K562 (cell line): ENCODE results near the gene ATP6V1F. TPM values are rescaled to one million over a fixed set of nuclear protein-coding genes. Genes with fewer than 3 reads are reported as not detected.

Experiments used
- ATAC-seq: fragments of 200-7000 bp; cut with Tn5 transposase; 3 replicates; pipeline ENCODE4 v1.9.1; 2020; ENCODE audit warnings: moderate library complexity
- BruUV-seq: library from RNA; stranded (reverse); fragments of 400-500 nt; replicated peaks from 2 replicates; lab custom pipeline; 2021; lab: Mats Ljungman, UMichigan
- CTCF ChIA-PET: fragments of 300-600 bp; formaldehyde crosslinking; extraction: SDS; loops from one replicate; lab custom pipeline; 2021; ENCODE audit warnings: low intra/inter-chr PET ratio; lab: Yijun Ruan, JAX
- POLR2A ChIA-PET: fragments of 300-600, 350-650 bp; sonication (Branson Sonifier 250); formaldehyde crosslinking; extraction: SDS; loops from one replicate; lab custom pipeline; 2021; ENCODE audit warnings: antibody characterized with exemption, inconsistent platforms; lab: Yijun Ruan, JAX
- DNase-seq, 4 experiments: peaks; one replicate each; pipeline versions ENCODE4 v3.0.0 to v3.0.0-alpha.2; 2011 to 2018; ENCODE audit warnings: low spot score in 3 of 4, mixed read lengths in 3 of 4; ENCODE audit errors: extremely low read depth in 1 of 4
- FAIRE-seq: peaks from 2 replicates; lab custom pipeline; 2011; peaks lifted over from hg19 to GRCh38; lab: Jason Lieb, UNC
- H2AFZ ChIP-seq: 2 replicates; pipeline ENCODE4 v1.6.0; 2011; ENCODE audit warnings: low read depth, low read length, control low read depth, inconsistent platforms
- H3K27ac ChIP-seq: fragments of 200-600 bp; 3 replicates; pipeline ENCODE4 v1.8.0; 2011; ENCODE audit warnings: low read depth, mild to moderate bottlenecking, control low read depth, inconsistent platforms, low read length, moderate library complexity, mixed read lengths; ENCODE audit errors: extremely low read depth
- H3K27me3 ChIP-seq, 2 experiments: fragments of 300-600 bp in 1 of 2; 2 replicates in 1 of 2; 3 replicates in 1 of 2; pipeline versions ENCODE4 v1.6.0 to v1.8.0; 2011; ENCODE audit warnings: inconsistent platforms in 2 of 2, low read length in 2 of 2, mild to moderate bottlenecking in 1 of 2, mixed read lengths in 1 of 2, moderate library complexity in 1 of 2; ENCODE audit not compliant: control insufficient read depth in 2 of 2, insufficient read depth in 2 of 2
- H3K36me3 ChIP-seq: fragments of 300-600 bp; 3 replicates; pipeline ENCODE4 v1.8.0; 2011; ENCODE audit warnings: mild to moderate bottlenecking, low read length, inconsistent platforms; ENCODE audit not compliant: control insufficient read depth, insufficient read depth
- H3K4me1 ChIP-seq, 2 experiments: fragments of 200-600 bp in 1 of 2; replicated peaks in 1 of 2; 2 replicates in 1 of 2; 3 replicates in 1 of 2; pipeline versions ENCODE4 v1.5.1 to v1.8.0; 2011; ENCODE audit warnings: inconsistent platforms in 2 of 2, low read length in 2 of 2, mild to moderate bottlenecking in 1 of 2, mixed read lengths in 1 of 2, moderate library complexity in 1 of 2; ENCODE audit not compliant: control insufficient read depth in 2 of 2, insufficient read depth in 2 of 2
- H3K4me2 ChIP-seq: 2 replicates; pipeline ENCODE4 v1.6.1; 2011; ENCODE audit warnings: low read length, control low read depth, inconsistent platforms, mixed read lengths; ENCODE audit not compliant: insufficient read depth
- H3K4me3 ChIP-seq: fragments of 200-600 bp; sonication (generic), shearing (Covaris generic); 2 replicates; pipeline ENCODE4 v1.5.1; 2016; ENCODE audit warnings: control low read depth, inconsistent platforms
- H3K79me2 ChIP-seq: fragments of 200-600 bp; 3 replicates; pipeline ENCODE4 v1.8.0; 2011; ENCODE audit warnings: low read length, inconsistent platforms; ENCODE audit not compliant: control insufficient read depth, insufficient read depth
- H3K9ac ChIP-seq, 2 experiments: 2 replicates each; pipeline versions ENCODE4 v1.6.0 to v1.6.1; 2011; ENCODE audit warnings: low read depth in 2 of 2, low read length in 2 of 2, control low read depth in 1 of 2, inconsistent platforms in 1 of 2, mild to moderate bottlenecking in 1 of 2, mixed read lengths in 1 of 2; ENCODE audit not compliant: insufficient read depth in 1 of 2
- H3K9me1 ChIP-seq: one replicate; pipeline ENCODE4 v1.6.0; 2011; ENCODE audit warnings: inconsistent platforms, mild to moderate bottlenecking, low read length, moderate library complexity; ENCODE audit not compliant: control insufficient read depth, insufficient read depth
- H3K9me3 ChIP-seq: replicated peaks from 2 replicates; pipeline ENCODE4 v1.5.1; 2011; ENCODE audit warnings: low read depth, low read length, inconsistent platforms; ENCODE audit not compliant: control insufficient read depth, insufficient read depth
- H4K20me1 ChIP-seq: replicated peaks from 2 replicates; pipeline ENCODE4 v1.6.1; 2011; ENCODE audit warnings: low read length, inconsistent platforms, mixed read lengths; ENCODE audit not compliant: control insufficient read depth, insufficient read depth
- E2F6 ChIP-seq, 2 experiments: IDR thresholded peaks; 2 replicates each; pipeline ENCODE4 v1.6.1; 2011; ENCODE audit warnings: borderline replicate concordance in 1 of 2, control low read depth in 1 of 2, low read depth in 1 of 2, low read length in 1 of 2, mild to moderate bottlenecking in 1 of 2, mixed read lengths in 1 of 2, moderate library complexity in 1 of 2; ENCODE audit not compliant: insufficient read depth in 1 of 2, insufficient read length in 1 of 2, poor library complexity in 1 of 2, severe bottlenecking in 1 of 2; ENCODE audit errors: extremely low read depth in 1 of 2
- ETS1 ChIP-seq: conservative IDR thresholded peaks from 2 replicates; pipeline ENCODE4 v1.6.1; 2011; ENCODE audit warnings: low read depth, mild to moderate bottlenecking, low read length; ENCODE audit not compliant: control insufficient read depth
- MEIS2 ChIP-seq: fragments of 450-650 bp; IDR thresholded peaks from 2 replicates; pipeline ENCODE4 v1.6.1; 2014; ENCODE audit warnings: mild to moderate bottlenecking; ENCODE audit not compliant: partially characterized antibody
- NCOA6 ChIP-seq: fragments of 450-650 bp; IDR thresholded peaks from 2 replicates; pipeline ENCODE4 v1.6.1; 2017; ENCODE audit warnings: mild to moderate bottlenecking
- PCBP1 ChIP-seq: fragments of 200-400 bp; formaldehyde crosslinking; IDR thresholded peaks from 2 replicates; pipeline ENCODE4 v1.6.1; 2018; ENCODE audit warnings: mild to moderate bottlenecking, low read depth, low read length; ENCODE audit not compliant: poor library complexity, severe bottlenecking
- TGIF2 ChIP-seq: sonication (generic); formaldehyde crosslinking; IDR thresholded peaks from 2 replicates; pipeline ENCODE4 v1.8.1; 2022; ENCODE audit warnings: mild to moderate bottlenecking, missing genetic modification reagents, moderate library complexity
- ZNF124 ChIP-seq: sonication (generic); formaldehyde crosslinking; IDR thresholded peaks from 2 replicates; pipeline ENCODE4 v1.8.1; 2022; ENCODE audit warnings: missing genetic modification reagents
- WGBS: fragments of 100-300 bp; shearing (Covaris generic); methylation state at CpG from one replicate; pipeline ENCODE4 v1.1.6; 2016; ENCODE audit warnings: low coverage, mixed read lengths; ENCODE audit not compliant: insufficient coverage; ENCODE audit errors: missing lambda C conversion rate; 5-methylcytosine and 5-hydroxymethylcytosine counted together
- in situ Hi-C: fragments of 300-500 bp; cut with MboI; formaldehyde crosslinking; loops from 4 replicates; pipeline ENCODE4 v1.15.0; 2018; ENCODE audit warnings: inconsistent platforms, mixed read lengths
- intact Hi-C: fragments of 100-400 bp; cut with micrococcal nuclease; formaldehyde crosslinking; loops from 2 replicates; pipeline ENCODE4 v1.14.2; 2022
- polyA plus RNA-seq, 8 experiments: library from polyadenylated mRNA; depleted of rRNA in 4 of 8; stranded (reverse) in 5 of 8; unstranded in 3 of 8; fragments of >200 nt; fragmentation: Nextera tagmentation in 2 of 8; fragmentation: Illumina TruSeq in 1 of 8; extraction: Ambion mirVana in 2 of 8; extraction: Trizol in 1 of 8; gene quantifications; 2 replicates each; pipeline versions ENCODE4 v1.2.1 to v1.2.3, GENCODE V29; 2011 to 2014; ENCODE audit warnings: inconsistent platforms in 1 of 8, missing spikeins in 1 of 8
- total RNA-seq, 7 experiments: library from RNA; depleted of rRNA in 6 of 7; stranded (reverse); fragments of >200 nt in 6 of 7; fragmentation: Illumina TruSeq in 2 of 7; extraction: Trizol in 2 of 7; gene quantifications; 2 replicates each; pipeline versions ENCODE4 v1.2.1 to v1.2.3, GENCODE V29; 2011 to 2021; ENCODE audit warnings: low replicate concordance in 1 of 7
- TF ChIP-seq, protein P1 (sequence below): sonication (generic); formaldehyde crosslinking; IDR thresholded peaks from 2 replicates; pipeline ENCODE4 v1.8.1; 2023; ENCODE audit warnings: mild to moderate bottlenecking, missing genetic modification reagents

Gene ATP6V1F
- total and polyA plus RNA-seq, 9 of the 15 experiments (the other 6 are each of a cell fraction or from before 2014, with no cell fraction given), result 206 to 1,123 (median 542) TPM

DNA sequence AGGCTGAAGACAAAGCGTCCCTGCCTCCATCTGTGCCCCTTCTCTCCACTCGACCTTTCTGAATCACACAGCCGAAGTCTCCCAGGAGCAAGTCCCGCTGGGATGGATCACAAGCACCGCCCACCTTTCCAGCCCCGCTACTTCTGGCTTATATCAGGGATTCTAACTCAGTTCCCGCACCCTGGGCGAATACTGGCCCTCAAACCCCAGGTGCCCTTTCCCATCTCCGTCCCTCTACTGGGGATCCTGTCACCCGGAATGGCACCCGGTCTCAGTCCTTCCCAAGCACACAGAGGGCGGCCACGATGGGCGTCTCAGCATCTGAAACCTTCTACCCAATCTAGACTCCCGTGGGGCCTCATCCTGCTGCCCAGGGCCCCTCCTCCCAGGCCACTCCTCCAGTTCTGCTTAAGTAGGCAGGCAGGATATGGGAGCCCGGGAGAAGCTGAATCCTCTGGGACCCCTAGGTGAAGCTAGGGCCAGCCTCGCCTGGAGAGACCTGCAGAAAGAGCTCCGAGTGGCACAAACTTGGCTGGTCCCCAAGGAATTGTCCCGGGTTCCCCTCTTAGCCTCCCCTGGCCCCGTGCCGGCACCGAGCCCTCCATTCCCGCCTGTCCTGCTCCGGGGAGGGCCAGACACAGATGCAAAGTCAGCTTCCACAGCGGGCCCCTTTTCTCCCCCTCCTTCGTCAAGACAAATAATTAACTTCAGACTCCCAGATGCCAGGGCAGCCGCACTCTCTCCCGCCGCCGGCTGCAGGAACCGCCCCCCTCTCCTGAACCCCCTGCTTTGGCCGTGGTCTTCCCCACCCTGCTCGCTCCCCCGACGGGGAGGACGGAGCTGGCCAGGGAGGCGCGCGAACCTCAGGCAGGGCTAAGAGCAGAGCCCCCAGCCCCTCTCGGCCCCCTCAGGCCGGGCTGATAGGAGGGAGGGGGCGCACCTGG is 47.2 kb downstream of the ATP6V1F start (continued):
- TF ChIP-seq ETS1, result no peak
- TF ChIP-seq NCOA6, result no peak

- Histone ChIP-seq H3K9me1 (no peaks in the 10 kb centered on the region), H3K4me2 (no peak within 1 kb of the TSS; the same call in 1 of the 2 replicates), H2AFZ (peak within 1 kb of the TSS; percentile 47), H3K9ac (peak within 1 kb of the TSS in 1 of 2 experiments; percentile 80; a peak in 2 of 4 replicates), H3K9me3 (no peaks in the 10 kb centered on the region; the same call in 1 of the 2 replicates), H4K20me1 (peaks cover 11% of the 10 kb centered on the region; the same call in 1 of the 2 replicates), H3K4me1 (peaks cover 0 to 35% of the 10 kb centered on the region in 2 experiments; a peak in 2 of 5 replicates), H3K36me3 (no peaks in the 10 kb centered on the region), H3K79me2 (no peaks in the 10 kb centered on the region), H3K27ac (no peak within 1 kb of the TSS), H3K27me3 (peaks cover 48 to 80% of the 10 kb centered on the region in 2 experiments), H3K4me3 (no peak within 1 kb of the TSS)
- ATAC-seq (peak; percentile 10; the same call in 2 of the 3 replicates), DNase-seq (peak in 2 of 4 experiments; percentile 56 to 61), FAIRE-seq (no peak)
- WGBS, result 29% methylated on average over 30 of the region's 34 CpGs
- POLR2A ChIA-PET, result interaction anchor here (0.6 to 2.3 kb wide), 4 partner anchors 10 to 294 kb away, joined by 3 to 8 read pairs (median 4); no protein-coding TSS in a partner anchor
- in situ Hi-C loops (loop anchor here (5.0 kb wide), 1 partner anchor 53 kb away; no protein-coding TSS in a partner anchor), intact Hi-C loops (no loop called here)
- TF ChIP-seq E2F6 (IDR thresholded peaks at IDR 0.05; ENCODE audit: borderline replicate concordance in 1 of 2, extremely low read depth in 1 of 2, insufficient read depth in 1 of 2, insufficient read length in 1 of 2, low read depth in 1 of 2, low read length in 1 of 2, poor library complexity in 1 of 2, severe bottlenecking in 1 of 2) (peak in 1 of 2 experiments; percentile 15), MEIS2 (peak; percentile 14), PCBP1 (peak; percentile 35), TGIF2 (CRISPR knock-in tag) (peak; percentile 45; the same call in 1 of the 2 replicates), ZNF124 (no peak)
- TF ChIP-seq, protein P1, sequence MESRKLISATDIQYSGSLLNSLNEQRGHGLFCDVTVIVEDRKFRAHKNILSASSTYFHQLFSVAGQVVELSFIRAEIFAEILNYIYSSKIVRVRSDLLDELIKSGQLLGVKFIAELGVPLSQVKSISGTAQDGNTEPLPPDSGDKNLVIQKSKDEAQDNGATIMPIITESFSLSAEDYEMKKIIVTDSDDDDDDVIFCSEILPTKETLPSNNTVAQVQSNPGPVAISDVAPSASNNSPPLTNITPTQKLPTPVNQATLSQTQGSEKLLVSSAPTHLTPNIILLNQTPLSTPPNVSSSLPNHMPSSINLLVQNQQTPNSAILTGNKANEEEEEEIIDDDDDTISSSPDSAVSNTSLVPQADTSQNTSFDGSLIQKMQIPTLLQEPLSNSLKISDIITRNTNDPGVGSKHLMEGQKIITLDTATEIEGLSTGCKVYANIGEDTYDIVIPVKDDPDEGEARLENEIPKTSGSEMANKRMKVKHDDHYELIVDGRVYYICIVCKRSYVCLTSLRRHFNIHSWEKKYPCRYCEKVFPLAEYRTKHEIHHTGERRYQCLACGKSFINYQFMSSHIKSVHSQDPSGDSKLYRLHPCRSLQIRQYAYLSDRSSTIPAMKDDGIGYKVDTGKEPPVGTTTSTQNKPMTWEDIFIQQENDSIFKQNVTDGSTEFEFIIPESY, result 0 out of 2 replicates have a peak, but pooled peaks have one; percentile 28
- no TSS peak for BruUV-seq
- CTCF ChIA-PET, result no interaction called here
Observed at GRCh38 chr7:128910569-128910945, 47.9 kb downstream of the ATP6V1F start, which contains the start of gene KCP. Gene KCP (minus strand): TSS chr7:128910709. CDS start chr7:128910676, 33 bp downstream.
